ENCODE results near the gene KAT7. TPM values are rescaled to one million over a fixed set of nuclear protein-coding genes. Genes with fewer than 3 reads are reported as not detected.
A peak's percentile ranks its signal among the peaks of the same experiment; 100 is the strongest.

Gene KAT7
- polyA plus RNA-seq, 4 donors = 39.3 to 57.1 (median 52.6) TPM

DNA sequence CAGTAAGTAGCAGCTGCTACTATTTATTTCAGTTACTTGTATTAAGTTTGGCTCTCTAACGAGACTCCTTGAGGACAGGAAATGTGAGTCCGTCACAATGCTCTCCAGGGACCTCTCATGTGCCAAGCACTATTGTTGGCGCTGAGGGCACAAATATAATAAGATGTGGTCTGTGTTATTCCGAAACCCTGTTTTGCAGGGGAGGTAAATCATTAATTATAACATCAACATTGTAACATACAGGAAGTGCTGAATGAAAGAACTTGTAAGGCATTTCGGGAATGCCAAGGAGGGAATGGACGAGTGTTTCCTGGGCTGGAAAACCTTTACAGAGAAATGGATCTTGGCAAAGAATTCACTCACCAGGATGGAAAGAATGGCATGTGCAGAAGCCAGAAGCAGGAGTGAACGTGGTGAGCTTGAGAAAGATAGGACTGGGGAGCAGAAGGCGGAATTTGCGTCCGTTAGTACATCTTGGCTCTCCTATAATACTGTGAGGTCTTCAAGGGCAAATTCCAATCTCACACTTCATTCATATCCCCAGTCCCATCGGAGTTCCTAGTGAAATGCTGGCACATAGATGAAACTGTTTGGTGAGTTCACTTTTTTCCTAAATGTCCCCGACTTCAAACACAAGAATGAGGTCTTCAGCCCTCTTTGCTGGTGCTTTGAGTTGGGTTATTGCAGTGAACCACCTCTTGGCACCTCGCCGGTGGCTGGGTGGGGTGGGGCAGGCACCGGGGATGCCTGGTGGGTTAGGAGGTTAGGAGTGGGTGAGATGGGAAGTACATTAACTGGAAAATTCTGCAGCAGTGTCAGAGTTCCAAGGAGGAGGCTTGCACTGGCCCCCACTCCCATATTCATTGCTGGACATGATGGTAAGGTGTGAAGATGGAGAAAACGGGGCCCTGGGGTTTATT, 47.9 kb downstream of the KAT7 start:
- no peak for DNase-seq (ENCODE audit: low read depth in 4 of 4, low spot score in 3 of 4)

DNA sequence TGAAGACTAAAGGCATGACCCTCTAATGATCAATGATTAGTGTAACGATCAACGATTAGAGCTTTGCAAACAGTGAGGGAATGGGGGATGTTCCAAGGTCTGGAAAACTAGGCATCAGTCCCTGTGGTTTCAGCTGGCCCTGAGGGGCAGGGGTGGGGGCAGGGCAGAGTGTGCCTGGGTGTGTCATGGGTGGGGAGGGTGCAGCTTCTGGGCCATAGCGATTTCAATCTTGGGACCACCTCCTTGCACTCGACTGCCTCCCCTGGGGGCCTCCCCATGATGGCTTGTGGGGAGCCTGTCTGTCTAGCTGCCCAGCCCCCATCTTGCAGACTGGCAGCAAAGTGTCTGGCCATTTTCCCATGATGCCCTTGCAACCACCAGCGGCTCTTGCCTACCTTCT, 51.0 kb downstream of the KAT7 start:
- no peak for DNase-seq (ENCODE audit: low read depth in 4 of 4, low spot score in 3 of 4)

GRCh38 chr17:49841548-49841947, 53.1 kb downstream of the KAT7 start:
- DNase-seq (ENCODE audit: low read depth in 4 of 4, low spot score in 3 of 4) = no peak

DNA sequence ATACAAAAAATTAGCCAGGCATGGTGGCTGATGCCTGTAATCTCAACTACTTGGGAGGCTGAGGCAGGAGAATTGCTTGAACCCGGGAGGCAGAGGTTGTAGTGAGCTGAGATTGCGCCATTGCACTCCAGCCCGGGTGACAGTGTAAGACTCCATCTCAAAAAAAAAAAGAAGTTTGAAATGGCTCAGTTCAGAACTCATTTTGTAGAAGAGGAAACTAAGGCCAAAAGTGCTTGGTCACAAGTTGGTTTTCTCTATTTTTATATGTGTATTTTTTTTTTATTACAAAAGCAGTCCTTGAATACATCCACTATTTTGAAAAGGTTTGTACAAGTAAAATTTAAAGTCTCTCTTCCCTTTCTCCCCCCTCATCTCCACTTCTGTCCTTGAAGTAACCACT, 53.9 kb downstream of the KAT7 start:
- DNase-seq (ENCODE audit: low read depth in 4 of 4, low spot score in 3 of 4) = no peak

- no peak for DNase-seq (ENCODE audit: low read depth in 4 of 4, low spot score in 3 of 4)
Observed at GRCh38 chr17:49842846-49843245, 54.4 kb downstream of the KAT7 start.

DNA sequence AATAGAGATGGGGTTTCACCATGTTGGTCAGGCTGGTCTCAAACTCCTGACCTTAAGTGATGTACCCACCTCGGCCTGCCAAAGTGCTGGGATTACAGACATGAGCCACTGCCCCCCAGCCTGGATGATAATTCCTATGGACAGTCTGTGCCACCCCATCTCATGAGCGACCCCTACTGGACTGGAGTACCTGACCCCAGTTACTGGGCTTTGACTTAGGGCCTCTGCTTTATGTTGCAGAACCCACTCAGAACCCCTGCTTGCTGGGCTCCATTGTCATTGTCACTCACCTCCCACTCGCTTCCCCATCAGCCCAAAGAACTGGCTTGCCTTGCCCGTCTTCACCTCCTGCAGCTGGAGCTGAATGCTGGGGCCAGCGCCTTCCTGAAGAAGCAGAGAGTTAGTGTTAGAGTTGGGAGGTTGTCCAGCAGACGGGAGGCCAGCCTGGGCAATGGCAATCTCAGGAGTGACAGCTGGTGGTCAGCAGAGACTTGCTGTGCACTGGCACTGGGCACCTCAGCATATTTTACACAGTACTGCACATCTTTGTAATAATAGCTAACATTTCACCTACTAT, 55.4 kb downstream of the KAT7 start:
- no peak for DNase-seq (ENCODE audit: low read depth in 4 of 4, low spot score in 3 of 4)

DNA sequence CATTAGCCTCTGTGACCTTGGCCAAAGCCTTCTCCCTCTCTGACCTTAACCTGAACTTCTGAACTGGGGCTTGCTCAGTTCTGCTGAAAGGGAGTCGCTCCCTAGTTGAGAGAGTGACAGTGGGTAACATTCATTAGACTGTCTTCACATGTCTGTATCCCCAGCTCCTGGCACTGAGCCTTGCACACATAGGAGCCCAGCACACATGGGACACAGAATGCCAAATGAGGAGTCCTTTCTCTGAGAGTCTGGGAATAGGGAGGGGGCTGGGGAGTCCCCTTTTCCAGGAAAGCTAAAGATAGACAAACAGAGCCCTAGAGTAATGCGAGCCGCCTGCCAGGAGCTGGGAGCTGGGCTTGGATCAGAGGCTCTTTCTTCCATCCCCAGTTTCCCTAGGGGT, 56.8 kb downstream of the KAT7 start:
- no peak for DNase-seq (ENCODE audit: low read depth in 4 of 4, low spot score in 3 of 4)

- DNase-seq (ENCODE audit: low read depth in 4 of 4, low spot score in 3 of 4) = no peak
Observed at GRCh38 chr17:49846938-49847712, 58.6 kb downstream of the KAT7 start.

GRCh38 chr17:49848019-49848473, 59.6 kb downstream of the KAT7 start, which contains the start of gene TAC4:
TSS of gene TAC4 (minus strand) at chr17:49848069. CDS start at chr17:49848017, 52 bp downstream.
- DNase-seq (ENCODE audit: low read depth in 4 of 4, low spot score in 3 of 4) = no peak

DNA sequence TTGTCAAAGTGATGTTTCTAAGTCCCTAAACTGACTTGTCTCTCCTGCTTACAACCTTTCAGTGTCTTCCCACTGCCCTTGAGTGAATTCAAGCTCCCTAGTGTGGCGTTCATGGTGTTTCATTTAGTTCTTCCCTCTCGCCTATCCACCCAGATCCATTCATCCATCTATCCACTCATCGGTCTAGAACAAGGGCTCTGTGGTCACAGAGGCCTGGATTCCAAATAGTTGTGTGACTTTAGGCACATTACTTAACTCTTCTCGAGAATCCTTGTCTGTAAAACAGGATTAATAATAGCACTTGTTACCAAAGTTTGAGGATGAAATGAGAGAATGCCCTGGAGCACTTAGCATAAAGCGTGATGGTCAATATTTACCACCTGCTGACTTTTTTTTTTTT, 60.3 kb downstream of the KAT7 start:
- DNase-seq (ENCODE audit: low read depth in 4 of 4, low spot score in 3 of 4) = no peak

- DNase-seq (ENCODE audit: low read depth in 4 of 4, low spot score in 3 of 4) = no peak
Observed at GRCh38 chr17:49850218-49850610, 61.7 kb downstream of the KAT7 start.

GRCh38 chr17:49850772-49851386, 62.4 kb downstream of the KAT7 start:
- no peak for DNase-seq (ENCODE audit: low read depth in 4 of 4, low spot score in 3 of 4)

DNA sequence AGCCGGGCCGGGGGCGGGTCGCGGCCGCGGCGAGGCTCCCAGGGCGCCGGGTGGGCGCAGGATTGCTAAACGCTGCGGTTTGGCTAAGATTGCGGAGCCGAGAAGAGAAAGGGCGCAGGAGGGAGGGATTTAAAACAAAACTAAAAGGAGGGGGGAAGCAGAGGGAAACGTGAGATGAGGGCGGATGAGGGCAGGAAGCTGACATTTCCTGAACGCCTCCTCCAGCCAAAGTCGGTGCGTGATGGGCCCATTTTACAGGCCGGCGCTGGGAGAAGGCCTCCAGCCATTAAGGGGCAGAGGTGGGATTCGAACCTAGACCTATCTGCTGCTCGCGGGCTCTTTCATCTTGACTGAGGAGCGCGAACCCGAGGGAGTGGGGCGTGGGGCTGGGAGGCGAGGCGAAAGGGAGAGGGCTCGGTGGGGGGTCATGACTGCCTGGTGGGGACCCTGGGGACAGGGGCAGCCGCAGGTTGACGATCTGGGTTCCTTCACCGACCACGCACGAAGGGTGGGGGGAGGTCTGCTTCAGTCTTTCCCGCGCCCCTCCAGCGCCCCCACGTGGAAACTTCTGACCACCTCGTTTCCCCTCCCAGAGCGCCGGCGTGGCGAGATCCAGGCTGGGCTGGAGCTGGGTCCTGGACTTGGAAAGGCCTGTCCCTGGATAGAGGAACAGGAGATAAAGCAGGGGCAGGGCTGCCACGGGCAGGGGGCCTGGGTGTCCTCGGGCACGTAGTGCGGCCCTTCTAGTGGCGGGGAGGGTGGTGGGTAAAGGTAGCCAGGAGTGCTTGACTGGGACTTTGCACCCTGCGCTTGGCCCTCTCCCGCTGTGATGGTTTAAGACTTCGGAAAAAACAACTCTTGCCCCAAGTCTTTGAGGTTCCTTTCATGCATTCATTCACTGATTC, 63.2 kb downstream of the KAT7 start:
- DNase-seq (ENCODE audit: low read depth in 4 of 4, low spot score in 3 of 4) = peak in 1 of 4 donors; percentile 67

DNA sequence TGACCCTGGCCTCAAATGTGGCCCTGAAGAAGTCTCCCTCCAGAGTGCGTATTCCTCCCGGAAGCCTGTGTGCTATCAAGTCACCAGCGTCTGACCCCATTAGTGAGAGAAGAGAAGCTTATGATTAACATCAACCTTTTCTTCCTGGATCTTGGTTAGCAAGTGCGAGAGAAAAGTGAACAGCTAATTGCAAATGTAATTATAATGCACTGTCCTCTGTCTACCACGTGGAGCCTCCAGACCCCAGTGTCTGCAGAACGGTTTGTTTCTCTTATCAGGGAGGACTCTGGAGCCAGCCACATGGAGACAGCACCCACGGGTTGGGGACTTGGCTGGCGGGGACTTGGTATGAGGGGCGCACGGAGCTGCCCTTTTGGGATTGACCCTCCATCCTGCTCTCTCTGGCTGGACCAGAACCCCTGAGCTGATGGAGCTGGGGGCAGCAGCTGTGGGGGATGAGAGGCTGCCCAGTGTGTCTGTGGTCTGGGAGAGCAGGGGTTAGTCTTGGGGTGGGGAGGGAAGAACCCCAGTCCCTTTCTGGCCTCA, 65.1 kb downstream of the KAT7 start:
- DNase-seq (ENCODE audit: low read depth in 4 of 4, low spot score in 3 of 4) = no peak

GRCh38 chr17:49854126-49854525, 65.6 kb downstream of the KAT7 start:
- no peak for DNase-seq (ENCODE audit: low read depth in 4 of 4, low spot score in 3 of 4)

DNA sequence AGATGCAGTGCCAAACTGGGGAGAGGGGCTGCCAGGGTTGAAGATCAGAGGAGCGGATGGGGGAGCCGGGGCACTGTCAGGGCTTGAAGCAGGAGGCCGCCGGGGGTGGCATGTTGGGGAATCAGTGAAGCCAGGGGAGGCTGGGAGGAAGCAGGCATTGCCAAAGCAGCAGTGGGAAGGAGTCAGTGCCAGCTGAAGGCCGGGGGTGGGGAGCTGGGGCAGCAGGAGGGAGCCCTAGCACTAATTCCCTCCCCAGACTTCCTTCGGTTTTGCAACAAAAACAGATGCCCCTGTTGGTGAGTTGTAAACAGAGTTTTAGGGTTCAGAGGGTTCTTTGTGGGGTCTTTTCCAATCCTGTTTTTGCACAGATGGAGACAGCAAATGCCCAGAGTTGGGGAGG, 70.3 kb downstream of the KAT7 start:
- no peak for DNase-seq (ENCODE audit: low read depth in 4 of 4, low spot score in 3 of 4)

GRCh38 chr17:49859991-49860953, 71.8 kb downstream of the KAT7 start:
- DNase-seq (ENCODE audit: low read depth in 4 of 4, low spot score in 3 of 4) = no peak

DNA sequence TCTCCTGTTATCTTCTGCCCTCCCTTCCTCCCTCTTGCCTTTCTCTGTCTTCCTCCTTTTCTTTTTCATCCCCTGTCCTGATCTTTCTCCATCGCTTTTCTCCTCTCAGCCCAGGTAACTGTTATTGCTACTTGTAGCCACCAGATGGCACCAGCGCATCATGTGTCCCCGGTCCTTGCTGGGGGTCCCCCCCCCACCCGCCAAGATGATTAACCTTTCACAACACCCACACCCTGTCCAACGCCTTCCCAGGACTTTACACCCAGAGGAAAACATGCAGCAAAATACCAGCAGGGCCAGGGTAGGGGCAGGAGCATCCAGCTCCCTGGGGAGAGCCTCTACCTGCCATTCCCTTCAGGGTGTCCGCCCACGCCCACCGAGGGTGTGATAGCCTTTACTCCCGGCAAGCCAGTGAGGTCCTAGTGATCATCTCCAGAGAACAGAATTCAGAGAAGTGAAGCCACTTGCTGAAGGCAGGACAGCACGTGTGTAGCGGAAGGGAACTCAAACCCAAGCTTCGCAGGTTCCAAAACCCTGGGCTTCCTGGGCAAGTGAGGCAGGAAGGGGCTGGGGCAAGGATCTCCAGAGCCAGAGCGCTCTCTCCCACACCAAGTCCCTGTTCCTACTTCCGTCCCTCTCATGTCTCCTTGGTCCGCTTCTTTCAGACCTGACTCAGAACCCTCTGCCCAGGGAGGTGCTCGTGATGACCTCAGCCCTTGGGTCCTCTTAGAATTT, 72.8 kb downstream of the KAT7 start:
- DNase-seq (ENCODE audit: low read depth in 4 of 4, low spot score in 3 of 4) = no peak
